Uterus (tissue), 4 donors: ENCODE data around the gene EDDM3A. TPM values are rescaled to one million over a fixed set of nuclear protein-coding genes. Genes with fewer than 3 reads are reported as not detected.
A peak's percentile ranks its signal among the peaks of the same experiment; 100 is the strongest.

Experiments used
- DNase-seq, 2 donors: peaks; one replicate each; pipeline ENCODE4 v3.0.0-alpha.2; 2019 to 2020
- H3K27ac ChIP-seq, 2 donors: fragments of 200-600 bp; sonication (generic); 1 replicate in 1 of 2; 2 replicates in 1 of 2; pipeline ENCODE4 v1.5.1; 2016 to 2018
- H3K27me3 ChIP-seq, 2 donors: fragments of 200-600 bp; sonication (generic); one replicate each; pipeline ENCODE4 v1.5.1; 2018 to 2019; ENCODE audit warnings: control low read depth in 1 of 2
- H3K36me3 ChIP-seq, 2 donors: fragments of 200-600 bp; sonication (generic); one replicate each; pipeline ENCODE4 v1.5.1; 2019; ENCODE audit warnings: control low read depth in 1 of 2
- H3K4me1 ChIP-seq, 2 donors: fragments of 200-600 bp; sonication (generic); one replicate each; pipeline ENCODE4 v1.5.1; 2018 to 2019; ENCODE audit warnings: control low read depth in 1 of 2
- H3K4me3 ChIP-seq, 2 donors: fragments of 200-600 bp; sonication (generic); 1 replicate in 1 of 2; 2 replicates in 1 of 2; pipeline ENCODE4 v1.5.1; 2018 to 2019; ENCODE audit warnings: mild to moderate bottlenecking in 1 of 2
- H3K9me3 ChIP-seq, 2 donors: fragments of 200-600 bp; sonication (generic); one replicate each; pipeline ENCODE4 v1.5.1; 2019; ENCODE audit warnings: control low read depth in 1 of 2
- POLR2A ChIP-seq, 2 donors: fragments of 450-650 bp; IDR thresholded peaks; one replicate each; pipeline ENCODE4 v1.6.1; 2016; ENCODE audit warnings: antibody characterized with exemption in 2 of 2, mild to moderate bottlenecking in 1 of 2, moderate library complexity in 1 of 2
- intact Hi-C: fragments of 100-400 bp; cut with DNase I; formaldehyde crosslinking; loops from one replicate; pipeline ENCODE4 v1.15.1; 2023; ENCODE audit warnings: low total_unique reads
- total RNA-seq, 4 donors: library from RNA; depleted of rRNA in 3 of 4; stranded (reverse); fragments of >200 nt in 3 of 4; gene quantifications; one replicate each; pipeline versions ENCODE4 v1.1.0 to v1.2.4, GENCODE V29; 2014 to 2023
- TF ChIP-seq, protein P1 (sequence below), 4 experiments: fragments of 200-600 bp in 2 of 4; fragments of 450-650 bp in 2 of 4; sonication (generic) in 2 of 4; IDR thresholded peaks; one replicate each; pipeline ENCODE4 v1.5.1; 2016 to 2019; ENCODE audit warnings: antibody characterized with exemption in 4 of 4, mild to moderate bottlenecking in 2 of 4, moderate library complexity in 1 of 4
- donor health status: DM: yes; HTN: yes; CAD: no.

EDDM3A gene, protein sequence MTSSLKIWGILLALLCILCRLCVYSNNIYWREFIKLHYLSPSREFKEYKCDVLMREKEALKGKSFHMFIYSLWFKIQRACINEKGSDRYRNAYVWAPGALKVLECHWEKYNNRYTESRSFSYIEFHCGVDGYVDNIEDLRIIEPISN
- total RNA-seq: not detected

DNA sequence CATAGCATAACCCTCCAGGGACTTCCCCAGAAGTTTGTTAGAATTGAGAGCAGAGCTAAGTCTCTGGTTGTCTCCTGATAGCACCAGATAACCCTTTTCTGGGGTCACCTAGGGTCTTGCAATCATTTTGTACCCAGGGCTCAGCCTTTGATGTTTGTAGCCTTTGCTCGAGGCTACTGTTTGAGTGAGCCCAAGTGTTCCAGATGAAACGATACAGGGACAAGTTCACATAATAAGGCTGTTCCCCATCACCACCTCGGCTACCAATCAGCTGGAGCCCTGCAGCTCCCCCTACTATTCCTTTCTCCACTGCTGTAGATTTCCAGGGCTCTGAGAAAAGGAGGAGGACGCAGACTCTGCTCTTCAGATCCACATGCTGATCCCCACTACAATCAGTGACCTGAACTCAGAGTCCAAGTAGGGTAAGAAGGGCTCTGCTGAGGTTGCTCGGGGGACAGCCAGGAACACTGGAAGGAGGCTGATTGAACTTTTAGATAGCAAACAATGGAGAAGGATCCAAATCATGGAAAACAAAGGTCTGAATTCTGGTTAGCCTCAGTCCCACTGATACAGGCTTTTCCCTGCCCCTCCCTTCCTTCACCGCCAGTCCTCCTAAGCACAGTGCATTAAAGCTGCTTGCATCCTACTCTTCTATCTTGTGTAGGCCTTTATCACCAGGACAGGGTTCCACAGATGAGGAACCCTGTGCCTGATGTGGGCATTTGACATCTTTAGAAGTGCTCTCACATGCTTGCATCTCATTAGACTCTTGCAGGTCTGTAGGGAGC lies at the start of gene EDDM3A:
EDDM3A (plus strand) TSS at position 317 of the 788 bp plus-strand sequence. CDS start 1,694 bp downstream, outside the sequence.
- Histone ChIP-seq H3K27ac (no peak within 1 kb of the TSS), H3K4me3 (no peak within 1 kb of the TSS), H3K9me3 (no peaks in the 10 kb centered on the region), H3K4me1 (no peaks in the 10 kb centered on the region), H3K36me3 (no peaks in the 10 kb centered on the region), H3K27me3 (no peaks in the 10 kb centered on the region)
- DNase-seq: no peak
- TF ChIP-seq, protein P1, sequence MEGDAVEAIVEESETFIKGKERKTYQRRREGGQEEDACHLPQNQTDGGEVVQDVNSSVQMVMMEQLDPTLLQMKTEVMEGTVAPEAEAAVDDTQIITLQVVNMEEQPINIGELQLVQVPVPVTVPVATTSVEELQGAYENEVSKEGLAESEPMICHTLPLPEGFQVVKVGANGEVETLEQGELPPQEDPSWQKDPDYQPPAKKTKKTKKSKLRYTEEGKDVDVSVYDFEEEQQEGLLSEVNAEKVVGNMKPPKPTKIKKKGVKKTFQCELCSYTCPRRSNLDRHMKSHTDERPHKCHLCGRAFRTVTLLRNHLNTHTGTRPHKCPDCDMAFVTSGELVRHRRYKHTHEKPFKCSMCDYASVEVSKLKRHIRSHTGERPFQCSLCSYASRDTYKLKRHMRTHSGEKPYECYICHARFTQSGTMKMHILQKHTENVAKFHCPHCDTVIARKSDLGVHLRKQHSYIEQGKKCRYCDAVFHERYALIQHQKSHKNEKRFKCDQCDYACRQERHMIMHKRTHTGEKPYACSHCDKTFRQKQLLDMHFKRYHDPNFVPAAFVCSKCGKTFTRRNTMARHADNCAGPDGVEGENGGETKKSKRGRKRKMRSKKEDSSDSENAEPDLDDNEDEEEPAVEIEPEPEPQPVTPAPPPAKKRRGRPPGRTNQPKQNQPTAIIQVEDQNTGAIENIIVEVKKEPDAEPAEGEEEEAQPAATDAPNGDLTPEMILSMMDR (IDR thresholded peaks at IDR 0.05): no peak
- no peak for TF ChIP-seq POLR2A (IDR thresholded peaks at IDR 0.05)
- intact Hi-C loops: no loop called here

DNA sequence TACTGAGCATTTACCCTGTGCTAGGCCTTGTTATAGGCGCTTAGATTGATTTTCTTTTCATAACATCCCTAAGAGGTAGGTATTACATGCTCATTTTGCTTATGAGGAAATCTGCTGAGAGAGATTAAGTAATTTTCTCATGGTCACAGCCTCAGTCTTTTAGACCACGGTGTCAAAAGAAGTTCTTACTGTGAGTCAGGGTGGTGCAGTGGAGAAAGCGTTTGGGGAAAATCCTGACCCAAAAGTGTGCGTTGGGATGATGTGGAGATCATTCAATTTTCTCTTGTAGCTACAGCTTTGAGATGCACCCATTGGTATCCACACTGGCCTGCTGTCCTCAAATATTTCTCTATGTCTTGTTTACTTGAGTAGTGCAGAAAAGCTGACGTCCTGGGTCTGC lies 48.9 kb upstream of the EDDM3A start:
- no peak overlapping the region for H3K27ac ChIP-seq
- no peak for DNase-seq
- no peak overlapping the region for H3K4me3 ChIP-seq
- H3K36me3 ChIP-seq: no peaks in the 10 kb centered on the region
- no peaks in the 10 kb centered on the region for H3K4me1 ChIP-seq
- H3K27me3 ChIP-seq: no peaks in the 10 kb centered on the region
- intact Hi-C loops: no loop called here
- H3K9me3 ChIP-seq: no peaks in the 10 kb centered on the region
- TF ChIP-seq, protein P1 (IDR thresholded peaks at IDR 0.05): no peak
- TF ChIP-seq POLR2A (IDR thresholded peaks at IDR 0.05): no peak

DNA sequence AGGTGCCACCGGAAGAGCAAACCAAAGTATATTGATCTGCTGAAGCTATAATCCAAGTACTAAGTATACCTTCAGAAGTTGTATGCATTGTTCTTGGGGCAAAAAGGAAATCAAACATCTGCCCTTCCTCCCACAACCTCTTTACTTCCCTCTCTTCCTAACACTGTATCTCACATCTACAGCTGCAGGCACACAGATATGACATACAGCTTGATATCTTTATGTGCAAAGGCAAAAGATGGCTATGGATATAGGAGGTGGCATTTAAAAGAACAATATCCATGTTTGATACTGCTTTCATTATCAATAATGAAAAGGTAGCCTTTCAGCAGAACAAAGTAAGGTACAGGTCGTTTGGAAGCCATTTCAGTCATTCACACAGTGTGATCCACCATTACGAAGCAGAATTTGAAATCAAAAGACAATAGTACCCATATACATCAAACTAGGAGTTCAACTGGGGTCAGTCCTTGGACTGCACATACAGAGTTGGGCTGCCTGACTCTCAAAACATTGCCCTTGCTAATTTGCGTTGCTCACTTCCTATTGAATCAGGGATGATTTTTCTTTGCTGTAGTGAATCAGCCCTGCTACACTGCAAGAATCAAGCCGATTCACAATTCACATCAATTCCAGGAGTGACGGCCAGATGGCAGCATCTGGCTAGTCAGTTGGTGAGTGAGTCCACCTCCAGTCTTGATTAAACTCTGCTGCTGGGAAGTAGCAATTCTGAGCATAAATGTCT lies 48.2 kb upstream of the EDDM3A start:
- intact Hi-C loops: no loop called here
- no peaks in the 10 kb centered on the region for H3K36me3 ChIP-seq
- peak in 1 of 2 donors; percentile 35 for DNase-seq

DNA sequence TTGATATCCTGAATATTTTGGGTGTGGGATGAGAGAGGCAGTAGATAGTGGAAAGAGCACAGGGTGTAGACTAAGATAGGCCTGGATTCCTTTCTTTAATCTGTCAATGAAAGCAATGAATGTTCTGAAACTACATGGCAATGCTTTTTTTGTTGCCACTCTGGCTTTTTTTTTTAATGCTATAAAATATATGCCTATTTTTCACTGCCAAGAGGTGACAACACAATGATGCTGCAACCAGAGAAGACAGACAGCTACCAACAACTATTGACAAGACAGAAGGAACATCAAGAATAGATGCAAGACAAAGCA lies 47.7 kb upstream of the EDDM3A start:
- Histone ChIP-seq H3K4me1 (no peaks in the 10 kb centered on the region), H3K9me3 (no peaks in the 10 kb centered on the region), H3K27me3 (no peaks in the 10 kb centered on the region), H3K27ac (no peak overlapping the region), H3K4me3 (no peak overlapping the region), H3K36me3 (no peaks in the 10 kb centered on the region)
- intact Hi-C loops: no loop called here
- no peak for TF ChIP-seq POLR2A (IDR thresholded peaks at IDR 0.05)
- TF ChIP-seq, protein P1 (IDR thresholded peaks at IDR 0.05): no peak
- DNase-seq: no peak

More for the DNA sequence above, 48.2 kb upstream of the EDDM3A start:
- no peak overlapping the region for H3K4me3 ChIP-seq
- no peaks in the 10 kb centered on the region for H3K9me3 ChIP-seq
- no peak overlapping the region for H3K27ac ChIP-seq
- TF ChIP-seq POLR2A (IDR thresholded peaks at IDR 0.05): no peak
- TF ChIP-seq, protein P1 (IDR thresholded peaks at IDR 0.05): peak; percentile 38 to 68 (median 50)
- H3K27me3 ChIP-seq: no peaks in the 10 kb centered on the region
- H3K4me1 ChIP-seq: no peaks in the 10 kb centered on the region

DNA sequence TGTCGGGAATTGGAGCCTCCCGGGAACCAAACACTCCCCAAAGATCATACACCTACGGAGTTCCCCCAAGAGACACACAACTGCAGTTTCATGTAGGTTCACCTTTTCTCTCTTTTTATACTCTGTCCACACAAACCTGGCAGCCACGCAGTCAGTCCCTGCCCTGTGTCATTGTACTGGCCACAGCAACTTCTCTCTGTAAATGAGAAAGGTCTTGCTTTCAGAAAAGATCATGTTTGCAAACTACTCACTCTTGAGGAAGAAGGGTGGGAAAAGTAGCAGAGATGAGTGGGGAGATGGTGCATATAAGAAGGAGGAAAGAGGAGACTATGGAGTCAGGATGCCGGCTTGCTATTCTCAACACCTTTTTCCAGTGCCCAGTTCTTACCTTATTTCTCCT lies 46.8 kb upstream of the EDDM3A start:
- H3K27ac ChIP-seq: no peak overlapping the region
- H3K4me1 ChIP-seq: no peaks in the 10 kb centered on the region
- DNase-seq: no peak
- H3K27me3 ChIP-seq: no peaks in the 10 kb centered on the region
- no peaks in the 10 kb centered on the region for H3K36me3 ChIP-seq
- H3K4me3 ChIP-seq: no peak overlapping the region
- intact Hi-C loops: no loop called here
- TF ChIP-seq, protein P1 (IDR thresholded peaks at IDR 0.05): no peak
- no peak for TF ChIP-seq POLR2A (IDR thresholded peaks at IDR 0.05)
- H3K9me3 ChIP-seq: no peaks in the 10 kb centered on the region
